Activated CD8-positive, alpha-beta memory T cell treated with anti-CD3 and anti-CD28 coated beads, Interleukin-2, amount 10 ng/mL, durations not matched to agents 7 days and 5 days (primary cell): ENCODE data around the gene RHPN2. TPM values are rescaled to one million over a fixed set of nuclear protein-coding genes. Genes with fewer than 3 reads are reported as not detected.
A peak's percentile ranks its signal among the peaks of the same experiment; 100 is the strongest.

Experiments
- ATAC-seq: fragments of 150-1000 bp; cut with Tn5 transposase; one replicate; pipeline ENCODE4 v1.10.0; 2021; ENCODE audit warnings: moderate library complexity
- CTCF ChIA-PET: fragments of 350-600 bp; sonication (Branson Sonifier 250); formaldehyde crosslinking; loops from one replicate; lab custom pipeline; 2021; ENCODE audit warnings: antibody characterized with exemption; lab: Charles Lee
- DNase-seq: peaks from one replicate; pipeline ENCODE4 v3.0.0-alpha.2; 2020
- H3K27ac Mint-ChIP-seq: one replicate; pipeline ENCODE4 v1.8.0; 2021; ENCODE audit warnings: mild to moderate bottlenecking, mixed read lengths
- H3K27me3 Mint-ChIP-seq: one replicate; pipeline ENCODE4 v1.8.0; 2021; ENCODE audit warnings: mixed read lengths
- H3K36me3 Mint-ChIP-seq: one replicate; pipeline ENCODE4 v1.8.0; 2021; ENCODE audit warnings: mild to moderate bottlenecking, mixed read lengths
- H3K4me1 Mint-ChIP-seq: one replicate; pipeline ENCODE4 v1.8.0; 2021; ENCODE audit warnings: mixed read lengths
- H3K4me3 Mint-ChIP-seq: one replicate; pipeline ENCODE4 v1.8.0; 2021; ENCODE audit warnings: mild to moderate bottlenecking, moderate library complexity, mixed read lengths
- H3K9me3 Mint-ChIP-seq: one replicate; pipeline ENCODE4 v1.8.0; 2022; ENCODE audit warnings: low read depth, mixed read lengths
- total RNA-seq, 2 experiments: library from RNA; stranded (reverse); gene quantifications; one replicate each; pipeline ENCODE4 v1.2.3, GENCODE V29; 2021

RHPN2 gene
- total RNA-seq, 2 experiments from 2014 or later, result 1.3 to 2.4 TPM

- Mint-ChIP-seq H3K36me3 (peaks cover 27% of the 10 kb centered on the region), H3K4me3 (no peak overlapping the region), H3K9me3 (no peaks in the 10 kb centered on the region), H3K27me3 (no peaks in the 10 kb centered on the region), H3K27ac (no peak overlapping the region), H3K4me1 (peaks cover 5% of the 10 kb centered on the region)
- DNase-seq, result no peak
- no peak for ATAC-seq
- CTCF ChIA-PET, result no interaction called here
These were observed 24.3 kb upstream of the RHPN2 start for GRCh38 chr19:33089010-33089409.

GRCh38 chr19:33086955-33087354 is 22.3 kb upstream of the RHPN2 start:
- ATAC-seq, result no peak
- H3K4me3 Mint-ChIP-seq, result no peak overlapping the region
- CTCF ChIA-PET, result interaction anchor here (0.7 kb wide), 1 partner anchor 36 kb away, joined by 3 read pairs; no protein-coding TSS in a partner anchor
- H3K4me1 Mint-ChIP-seq, result peaks cover 12% of the 10 kb centered on the region
- H3K9me3 Mint-ChIP-seq, result no peaks in the 10 kb centered on the region
- DNase-seq, result no peak
- H3K36me3 Mint-ChIP-seq, result peaks cover 18% of the 10 kb centered on the region
- H3K27me3 Mint-ChIP-seq, result no peaks in the 10 kb centered on the region
- no peak overlapping the region for H3K27ac Mint-ChIP-seq

DNA sequence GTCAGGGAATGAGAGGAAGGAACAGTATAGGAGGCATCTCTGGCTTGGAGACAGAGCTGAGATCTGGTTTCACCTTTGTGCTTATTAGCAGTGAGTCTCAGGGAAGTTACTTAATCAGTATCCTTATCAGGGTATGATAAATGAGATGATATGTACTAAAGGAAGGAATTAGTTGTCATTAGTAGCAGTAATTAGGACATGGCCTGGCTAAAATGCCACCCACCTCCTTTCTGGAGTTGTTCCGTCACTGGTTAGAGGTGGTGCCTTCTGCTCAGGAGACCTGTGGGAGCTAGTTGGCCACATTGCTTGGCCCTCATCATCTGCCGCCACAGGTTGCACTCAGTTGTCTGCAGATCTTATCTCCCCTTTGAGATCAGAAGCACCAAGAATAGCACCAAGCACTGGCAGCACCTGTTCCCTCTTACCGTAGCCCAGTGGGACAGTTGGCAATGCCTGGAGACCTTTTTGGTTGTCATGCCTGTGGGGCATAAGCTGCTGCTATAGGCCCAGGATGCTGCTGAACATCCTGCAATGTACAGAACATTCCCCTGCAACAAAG is 21.0 kb upstream of the RHPN2 start:
- H3K27ac Mint-ChIP-seq, result no peak overlapping the region
- CTCF ChIA-PET, result interaction anchor here (1.2 kb wide), 1 partner anchor 21 kb away, joined by 3 read pairs; the partner anchor contains the start of gene RHPN2
- no peak for DNase-seq
- H3K36me3 Mint-ChIP-seq, result peaks cover 12% of the 10 kb centered on the region
- peaks cover 25% of the 10 kb centered on the region for H3K4me1 Mint-ChIP-seq
- H3K9me3 Mint-ChIP-seq, result no peaks in the 10 kb centered on the region
- H3K27me3 Mint-ChIP-seq, result no peaks in the 10 kb centered on the region
- H3K4me3 Mint-ChIP-seq, result no peak overlapping the region
- no peak for ATAC-seq

DNA sequence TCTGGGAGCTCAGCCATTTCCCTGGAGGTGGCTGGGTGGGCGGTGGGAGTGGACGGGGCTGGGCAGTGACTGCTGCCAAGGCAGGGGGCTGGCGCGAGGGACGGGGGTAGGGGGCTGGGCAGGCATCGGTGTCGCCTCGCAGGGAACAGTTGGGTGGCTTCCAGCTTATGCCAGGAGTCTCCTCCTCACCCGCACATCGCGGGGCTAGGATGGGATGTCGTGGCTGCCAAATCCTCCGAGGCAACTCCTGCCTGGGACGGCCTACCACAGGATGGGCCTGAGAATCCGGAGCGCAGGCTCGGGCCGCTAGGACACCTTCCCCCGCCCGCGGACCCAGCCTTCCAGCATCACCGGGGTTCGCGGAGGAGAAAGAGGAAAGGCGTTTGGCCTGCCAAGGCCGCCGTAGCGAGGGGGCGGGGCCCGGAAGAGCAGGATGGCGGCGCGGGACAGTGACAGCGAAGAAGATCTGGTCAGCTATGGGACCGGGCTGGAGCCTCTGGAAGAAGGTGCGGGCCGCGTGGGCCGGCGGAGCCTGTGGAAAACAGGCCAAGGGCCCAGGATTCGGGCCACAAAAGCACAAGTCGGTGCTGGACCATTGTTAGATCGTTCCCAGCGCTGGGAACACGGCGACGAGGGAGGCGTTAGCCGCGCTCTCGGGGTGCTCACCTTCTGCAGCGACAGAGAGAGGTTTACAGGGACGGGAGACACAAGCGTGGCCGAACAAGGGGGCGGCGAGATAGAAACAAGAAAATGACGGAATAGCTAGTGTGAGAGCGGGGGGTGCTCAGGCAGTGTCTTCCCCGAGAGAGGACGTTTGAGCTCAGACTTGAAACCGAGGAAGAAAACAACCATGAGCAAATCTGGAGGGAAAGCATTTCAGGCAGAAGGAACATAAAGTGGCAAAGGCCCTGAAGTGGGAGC is 16.3 kb upstream of the RHPN2 start, which contains the start of gene GPATCH1:
GPATCH1 (plus strand) TSS at position 421 of the 921 bp plus-strand sequence; CDS start at position 434, 13 bp downstream.
- Mint-ChIP-seq H3K27me3 (no peaks in the 10 kb centered on the region), H3K27ac (peak within 1 kb of the TSS; percentile 83), H3K36me3 (no peaks in the 10 kb centered on the region), H3K9me3 (no peaks in the 10 kb centered on the region), H3K4me3 (peak within 1 kb of the TSS; percentile 92), H3K4me1 (peaks cover 32% of the 10 kb centered on the region)
- peak; percentile 90 for DNase-seq
- CTCF ChIA-PET, result interaction anchor here (0.7 to 1.6 kb wide), 5 partner anchors 37 to 326 kb away, joined by 3 to 6 read pairs (median 3); partner anchors contain the start of gene CEP89
- peak; percentile 98 for ATAC-seq

DNA sequence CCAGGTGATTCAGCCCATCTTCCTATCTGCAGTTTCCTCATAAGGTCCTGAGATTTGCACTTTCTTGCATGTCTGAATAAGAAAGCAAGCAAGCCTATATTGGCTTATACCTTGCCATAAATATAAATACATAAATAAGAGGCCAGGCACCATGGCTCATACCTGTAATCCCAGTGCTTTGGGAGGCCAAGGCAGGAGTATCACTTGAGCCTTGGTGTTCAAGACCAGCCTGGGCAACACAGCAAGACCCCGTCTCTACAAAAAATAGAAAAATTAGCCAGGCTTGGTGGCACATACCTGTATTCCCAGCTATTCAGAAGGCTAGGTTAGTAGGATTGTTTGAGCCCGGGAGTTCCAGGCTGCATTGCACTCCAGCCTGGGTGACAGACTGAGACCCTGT is 10.8 kb upstream of the RHPN2 start:
- CTCF ChIA-PET, result no interaction called here
- Mint-ChIP-seq H3K4me3 (no peak overlapping the region), H3K9me3 (no peaks in the 10 kb centered on the region), H3K4me1 (peaks cover 10% of the 10 kb centered on the region), H3K27me3 (no peaks in the 10 kb centered on the region), H3K36me3 (no peaks in the 10 kb centered on the region), H3K27ac (no peak overlapping the region)
- no peak for DNase-seq
- no peak for ATAC-seq

DNA sequence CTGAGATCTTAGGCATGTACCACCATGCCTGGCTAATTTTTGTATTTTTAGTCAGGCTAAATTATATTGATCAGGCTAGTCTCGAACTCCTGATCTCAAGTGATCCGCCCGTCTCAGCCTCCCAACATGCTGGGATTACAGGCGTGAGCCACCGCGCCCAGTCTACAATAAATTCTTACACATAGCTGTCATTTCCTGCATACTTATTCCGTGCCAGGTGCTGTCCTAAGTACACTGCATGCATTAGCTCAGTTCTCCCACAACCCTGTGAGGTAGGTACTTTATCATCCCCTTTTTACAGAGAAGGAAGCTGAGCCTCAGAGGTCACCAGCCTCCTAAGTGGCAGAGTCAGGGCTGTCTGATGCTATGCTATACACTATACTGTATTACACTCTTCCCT is 7.2 kb upstream of the RHPN2 start:
- CTCF ChIA-PET, result no interaction called here
- Mint-ChIP-seq H3K4me1 (no peaks in the 10 kb centered on the region), H3K27ac (no peak overlapping the region), H3K27me3 (peaks cover 3% of the 10 kb centered on the region), H3K36me3 (no peaks in the 10 kb centered on the region), H3K4me3 (no peak overlapping the region), H3K9me3 (no peaks in the 10 kb centered on the region)
- DNase-seq (no peak), ATAC-seq (no peak)

GRCh38 chr19:33067121-33067520 is 2.4 kb upstream of the RHPN2 start:
- H3K36me3 Mint-ChIP-seq, result no peaks in the 10 kb centered on the region
- CTCF ChIA-PET, result interaction anchor here (0.6 kb wide), 1 partner anchor 380 kb away, joined by 3 read pairs; no protein-coding TSS in a partner anchor
- no peak overlapping the region for H3K4me3 Mint-ChIP-seq
- H3K27ac Mint-ChIP-seq, result no peak overlapping the region
- H3K27me3 Mint-ChIP-seq, result peaks cover 28% of the 10 kb centered on the region
- peaks cover 4% of the 10 kb centered on the region for H3K4me1 Mint-ChIP-seq
- no peak for ATAC-seq
- DNase-seq, result no peak
- no peaks in the 10 kb centered on the region for H3K9me3 Mint-ChIP-seq

- Mint-ChIP-seq H3K4me1 (peaks cover 4% of the 10 kb centered on the region), H3K36me3 (no peaks in the 10 kb centered on the region), H3K27me3 (peaks cover 30% of the 10 kb centered on the region), H3K27ac (no peak overlapping the region), H3K9me3 (no peaks in the 10 kb centered on the region), H3K4me3 (no peak overlapping the region)
- ATAC-seq, result no peak
- CTCF ChIA-PET, result no interaction called here
- no peak for DNase-seq
These were observed 1.9 kb upstream of the RHPN2 start for GRCh38 chr19:33066543-33066942.

- H3K27ac Mint-ChIP-seq, result no peak overlapping the region
These were observed 263 bp downstream of the RHPN2 start for GRCh38 chr19:33064458-33064791.

GRCh38 chr19:33063753-33064457 is 783 bp downstream of the RHPN2 start:
- DNase-seq (no peak), ATAC-seq (no peak)
- peaks cover 30% of the 10 kb centered on the region for H3K27me3 Mint-ChIP-seq
- no peaks in the 10 kb centered on the region for H3K9me3 Mint-ChIP-seq
- CTCF ChIA-PET, result no interaction called here
- H3K4me3 Mint-ChIP-seq, result peak overlapping the region; percentile 46
- H3K36me3 Mint-ChIP-seq, result no peaks in the 10 kb centered on the region
- H3K27ac Mint-ChIP-seq, result no peak overlapping the region
- H3K4me1 Mint-ChIP-seq, result peaks cover 4% of the 10 kb centered on the region

More at GRCh38 chr19:33064458-33064791, 263 bp downstream of the RHPN2 start:
- no peaks in the 10 kb centered on the region for H3K36me3 Mint-ChIP-seq
- H3K4me1 Mint-ChIP-seq, result peaks cover 4% of the 10 kb centered on the region
- CTCF ChIA-PET, result no interaction called here
- H3K27me3 Mint-ChIP-seq, result peaks cover 30% of the 10 kb centered on the region
- ATAC-seq (peak; percentile 73), DNase-seq (no peak)
- H3K4me3 Mint-ChIP-seq, result peak overlapping the region; percentile 46
- H3K9me3 Mint-ChIP-seq, result no peaks in the 10 kb centered on the region

- peaks cover 30% of the 10 kb centered on the region for H3K27me3 Mint-ChIP-seq
- no peak overlapping the region for H3K4me3 Mint-ChIP-seq
- no peak for ATAC-seq
- H3K36me3 Mint-ChIP-seq, result no peaks in the 10 kb centered on the region
- no peak overlapping the region for H3K27ac Mint-ChIP-seq
- H3K4me1 Mint-ChIP-seq, result peaks cover 4% of the 10 kb centered on the region
- DNase-seq, result no peak
- H3K9me3 Mint-ChIP-seq, result no peaks in the 10 kb centered on the region
- CTCF ChIA-PET, result no interaction called here
These were observed 1.3 kb downstream of the RHPN2 start for GRCh38 chr19:33063356-33063752.

- H3K27ac Mint-ChIP-seq, result no peak overlapping the region
- H3K27me3 Mint-ChIP-seq, result peaks cover 30% of the 10 kb centered on the region
- no peak overlapping the region for H3K4me3 Mint-ChIP-seq
- no peaks in the 10 kb centered on the region for H3K9me3 Mint-ChIP-seq
- no peaks in the 10 kb centered on the region for H3K36me3 Mint-ChIP-seq
- ATAC-seq (no peak), DNase-seq (no peak)
- CTCF ChIA-PET, result no interaction called here
- H3K4me1 Mint-ChIP-seq, result peaks cover 4% of the 10 kb centered on the region
These were observed 1.8 kb downstream of the RHPN2 start for GRCh38 chr19:33062902-33063301.

DNA sequence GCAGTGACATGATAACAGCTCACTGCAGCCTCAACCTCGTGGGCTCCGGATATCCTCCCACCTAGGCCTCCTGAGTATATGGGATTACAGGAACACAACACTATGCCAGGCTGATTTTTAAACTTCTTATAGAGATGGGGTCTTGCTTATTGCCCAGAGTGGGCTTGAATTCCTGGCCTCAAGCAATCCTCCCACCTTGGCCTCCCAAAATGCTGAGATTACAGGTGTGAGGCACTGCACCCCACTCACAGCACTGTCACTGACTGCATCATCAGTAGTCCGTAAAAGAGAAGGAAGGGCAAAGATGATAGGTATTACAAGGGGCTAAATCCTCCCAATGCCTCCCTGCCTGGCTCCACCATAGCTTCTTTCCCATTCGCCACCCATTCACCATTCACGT is 4.1 kb downstream of the RHPN2 start:
- ATAC-seq (no peak), DNase-seq (no peak)
- CTCF ChIA-PET, result no interaction called here
- Mint-ChIP-seq H3K27me3 (peaks cover 17% of the 10 kb centered on the region), H3K27ac (no peak overlapping the region), H3K9me3 (no peaks in the 10 kb centered on the region), H3K36me3 (no peaks in the 10 kb centered on the region), H3K4me3 (no peak overlapping the region), H3K4me1 (peaks cover 4% of the 10 kb centered on the region)
